PC-3 (cell line): ENCODE data around the gene SLC9A9.
A peak's percentile ranks its signal among the peaks of the same experiment; 100 is the strongest.

Experiments
- CTCF ChIP-seq: fragments of 300-600 bp; sonication (generic); conservative IDR thresholded peaks from 2 replicates; pipeline ENCODE4 v1.5.1; 2017; ENCODE audit warnings: antibody characterized with exemption, low read depth, mild to moderate bottlenecking, low read length
- EZH2 ChIP-seq: fragments of 300-600 bp; sonication (generic); IDR thresholded peaks from one replicate; pipeline ENCODE4 v1.6.1; 2017; ENCODE audit warnings: antibody characterized with exemption, mild to moderate bottlenecking, low read length; ENCODE audit not compliant: unreplicated experiment

GRCh38 chr3:143895805-143896204, 47.5 kb upstream of the SLC9A9 start:
- TF ChIP-seq CTCF, result peak; percentile 52; the same call in 1 of the 2 replicates
- no peak for TF ChIP-seq EZH2
